GM18858 (cell line): Measurements from ENCODE around the gene BEST3.

Source experiments
- ATAC-seq: cut with Tn5 transposase; IDR thresholded peaks from one replicate; pipeline ENCODE4 v1.9.1; 2021; ENCODE audit not compliant: unreplicated experiment

The BEST3 gene

DNA sequence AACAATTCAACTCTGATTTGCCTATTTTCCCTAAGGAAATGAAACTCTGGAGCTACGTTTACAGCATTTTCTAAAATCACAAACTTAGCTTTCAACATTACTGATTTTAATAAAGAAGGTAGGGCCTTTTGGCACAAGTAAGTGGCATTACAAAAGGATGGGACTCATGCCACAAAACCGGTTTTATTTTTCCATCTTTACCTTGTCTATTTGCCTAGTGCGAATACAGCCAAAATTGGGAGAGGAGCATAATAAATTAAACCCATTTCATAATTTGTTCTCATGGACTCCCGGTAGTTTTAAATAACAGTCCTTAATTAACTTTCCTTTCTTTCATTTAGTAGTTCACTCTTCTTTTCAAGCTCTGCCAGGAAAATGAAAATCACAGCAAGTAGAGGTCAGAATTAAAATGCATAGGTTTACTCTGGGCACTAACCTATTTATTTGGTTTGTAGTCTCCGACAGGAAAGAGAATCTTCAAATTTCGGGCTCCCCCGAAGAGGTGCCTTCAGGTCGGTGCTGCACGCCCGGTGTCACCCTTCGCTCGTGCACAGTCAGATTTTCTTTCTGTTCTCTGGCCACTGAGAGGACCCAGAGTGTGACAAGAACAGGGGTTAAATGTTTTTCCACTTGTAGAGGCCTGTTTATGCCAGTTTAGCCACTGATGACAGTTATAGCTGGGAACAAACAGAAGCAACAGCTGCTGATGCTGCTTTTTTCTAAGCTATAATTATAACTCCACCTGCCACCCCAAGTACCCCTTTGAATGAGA is at the start of gene BEST3:
Gene BEST3, minus strand, starts transcription at position 535 of the 772 bp plus-strand sequence. CDS start 1,505 bp downstream, outside the sequence.
- ATAC-seq = no peak

DNA sequence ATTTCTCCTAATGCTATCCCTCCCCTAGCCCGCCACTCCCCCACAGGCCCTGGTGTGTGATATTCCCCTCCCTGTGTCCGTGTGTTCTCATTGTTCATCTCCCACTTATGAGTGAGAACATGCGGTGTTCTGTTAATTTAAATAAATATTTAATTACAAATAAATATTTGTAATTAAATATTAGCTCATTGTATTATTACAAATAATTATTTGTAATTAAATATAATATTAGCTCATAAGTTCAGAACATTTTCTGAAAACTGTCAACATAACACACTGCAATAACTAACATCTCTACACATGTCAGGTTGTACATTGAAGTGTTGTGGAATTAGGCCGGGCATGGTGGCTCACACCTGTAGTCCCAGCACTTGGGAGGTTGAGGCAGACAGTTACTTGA is 45.0 kb upstream of the BEST3 start:
- no peak for ATAC-seq

DNA sequence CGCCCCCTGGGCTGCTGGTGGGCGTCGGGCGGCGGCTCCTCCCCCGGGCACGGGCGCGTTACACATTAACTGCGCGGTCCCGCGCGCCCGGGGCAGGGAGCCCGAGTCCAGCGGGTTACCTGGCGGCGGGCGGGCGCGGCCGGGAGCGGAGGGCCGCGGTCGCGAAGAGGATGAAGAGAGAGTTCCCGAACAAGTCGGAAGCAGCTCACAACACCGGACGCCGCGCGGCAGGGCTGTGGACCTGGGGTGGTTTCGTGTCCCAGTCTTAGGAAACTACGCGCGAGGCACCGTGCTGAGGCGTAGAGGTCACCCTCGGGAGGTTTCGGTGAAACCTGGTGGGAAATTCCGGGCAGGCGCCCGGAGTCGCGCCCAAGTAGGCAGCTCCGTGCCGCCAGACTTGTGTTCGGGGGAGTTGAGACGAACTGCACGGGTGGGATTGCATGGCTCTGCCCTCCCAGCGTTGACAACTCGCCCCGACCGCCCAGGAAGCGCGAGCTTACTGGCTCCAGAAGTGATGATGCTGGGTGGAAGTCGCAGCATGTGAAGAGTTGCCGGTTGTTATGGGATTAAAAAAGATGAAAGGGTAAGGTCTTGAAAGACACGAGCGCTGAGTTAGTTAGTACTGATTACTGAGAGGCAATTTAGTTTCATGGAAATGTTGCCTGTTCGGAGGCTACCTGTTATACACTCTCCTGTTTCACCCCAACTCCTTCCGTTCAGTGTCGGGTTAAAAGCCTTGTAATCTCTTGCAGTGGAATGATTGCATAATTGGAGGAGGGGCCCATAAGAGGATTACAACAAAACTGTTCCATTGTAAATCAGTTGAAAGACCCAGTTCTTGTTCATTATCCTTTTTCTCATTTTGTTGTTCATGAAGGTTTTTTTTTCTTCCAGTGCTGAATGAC is 40.4 kb upstream of the BEST3 start:
- peak; percentile 27 for ATAC-seq

DNA sequence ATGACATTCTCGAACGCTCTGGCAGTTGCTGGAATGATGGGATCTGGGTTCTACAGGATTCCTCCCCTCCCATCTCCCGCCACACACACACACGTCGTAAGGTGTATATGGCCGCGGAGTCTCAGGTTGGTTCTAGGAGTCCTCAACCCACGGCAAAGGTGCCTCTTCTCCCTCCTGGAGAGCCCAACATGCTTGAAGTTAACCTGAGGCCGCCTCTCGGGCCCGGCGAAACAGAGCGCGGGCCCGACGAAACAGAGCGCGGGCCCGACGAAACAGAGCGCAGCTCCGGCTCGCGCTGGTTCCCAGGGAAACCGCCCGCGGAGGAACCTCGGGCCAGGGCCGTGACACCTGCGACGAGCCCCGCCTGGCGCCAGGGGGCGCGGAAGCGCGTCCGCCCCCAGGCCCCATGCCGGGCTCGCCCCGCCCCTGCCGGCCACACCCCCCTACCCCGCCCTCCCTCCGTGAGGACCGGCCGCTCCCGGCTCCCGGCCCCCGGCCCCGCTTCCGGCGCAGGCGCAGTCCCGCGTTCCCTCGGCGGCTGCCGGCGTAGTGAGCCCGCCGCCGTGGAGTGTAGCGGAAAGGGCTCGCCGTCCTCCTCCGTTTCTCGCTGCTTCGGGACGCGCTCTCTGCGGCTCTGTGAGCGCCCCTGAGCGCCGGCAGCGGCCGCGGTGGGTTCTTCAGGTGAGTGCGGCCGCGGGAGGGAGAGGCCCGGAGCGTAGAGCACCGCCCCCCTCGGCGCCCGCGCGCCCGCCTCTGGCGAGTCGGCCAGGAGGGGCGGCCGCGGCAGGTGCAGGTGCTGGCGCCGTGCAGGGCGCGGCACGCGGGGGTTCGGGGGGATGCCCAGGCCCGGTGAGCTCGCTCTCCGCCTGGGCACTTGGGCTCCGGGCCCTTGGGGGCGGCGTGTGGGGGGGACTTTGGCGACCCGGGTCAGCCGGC is 39.5 kb upstream of the BEST3 start, which contains the start of gene RAB3IP:
Gene RAB3IP, plus strand, starts transcription at position 510 of the 936 bp plus-strand sequence. CDS start 16,549 bp downstream, outside the sequence.
- peak; percentile 68 for ATAC-seq

DNA sequence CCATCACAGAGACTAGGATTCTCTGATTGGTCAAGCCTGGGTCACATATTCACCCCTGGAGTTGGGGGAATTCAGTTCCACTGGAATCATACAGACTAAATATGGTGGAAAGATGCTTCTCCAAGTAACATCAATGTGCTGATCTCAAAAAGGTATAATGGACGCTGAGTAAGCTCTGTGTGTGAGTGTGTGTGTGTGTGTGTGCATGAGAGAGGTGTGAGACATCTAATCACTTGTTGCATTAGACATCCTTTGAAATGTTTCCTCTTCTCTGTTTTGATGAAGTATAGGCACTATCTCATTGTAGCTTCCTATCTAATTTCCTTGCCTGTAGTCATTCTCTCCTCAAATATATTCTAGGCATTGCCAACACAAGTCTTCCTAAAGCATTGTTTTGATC is 34.5 kb upstream of the BEST3 start:
- ATAC-seq = no peak

DNA sequence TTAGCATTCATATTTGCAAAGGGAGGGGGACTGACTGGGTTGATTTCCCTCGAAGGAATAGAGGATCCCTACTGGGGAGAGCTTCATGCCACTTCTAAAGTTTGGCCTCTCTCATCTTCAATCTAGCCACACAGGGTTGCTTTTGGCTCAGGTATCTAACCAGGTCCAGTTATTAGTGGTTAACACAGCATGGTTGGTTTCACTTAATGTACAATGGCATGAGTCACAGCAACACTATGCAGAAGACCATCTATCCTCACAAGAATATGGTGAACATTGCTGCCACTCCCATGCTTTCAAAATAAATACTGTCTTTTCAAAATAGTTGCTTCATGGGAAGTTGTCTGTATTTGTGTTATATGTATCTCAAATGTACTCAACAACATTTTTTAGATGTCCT is 33.0 kb upstream of the BEST3 start:
- no peak for ATAC-seq

DNA sequence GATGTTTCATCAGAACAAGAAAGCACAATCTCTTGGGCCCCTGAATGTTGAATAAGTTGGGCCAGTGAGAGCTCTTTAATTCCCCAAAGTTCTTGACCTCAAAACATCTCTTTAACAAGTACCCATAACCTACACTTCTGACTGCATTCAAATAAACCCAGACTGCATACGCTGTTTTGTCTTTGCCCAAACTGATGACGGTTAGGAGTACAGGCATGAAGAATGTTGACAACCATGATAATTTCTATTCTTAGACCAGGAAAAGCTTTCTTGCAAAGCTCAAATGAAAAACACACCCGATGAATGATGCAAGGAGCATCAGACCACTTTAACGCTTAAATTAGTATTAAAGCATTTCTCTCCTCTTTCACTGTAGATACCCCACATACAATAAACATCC is 27.8 kb upstream of the BEST3 start:
- ATAC-seq = no peak

DNA sequence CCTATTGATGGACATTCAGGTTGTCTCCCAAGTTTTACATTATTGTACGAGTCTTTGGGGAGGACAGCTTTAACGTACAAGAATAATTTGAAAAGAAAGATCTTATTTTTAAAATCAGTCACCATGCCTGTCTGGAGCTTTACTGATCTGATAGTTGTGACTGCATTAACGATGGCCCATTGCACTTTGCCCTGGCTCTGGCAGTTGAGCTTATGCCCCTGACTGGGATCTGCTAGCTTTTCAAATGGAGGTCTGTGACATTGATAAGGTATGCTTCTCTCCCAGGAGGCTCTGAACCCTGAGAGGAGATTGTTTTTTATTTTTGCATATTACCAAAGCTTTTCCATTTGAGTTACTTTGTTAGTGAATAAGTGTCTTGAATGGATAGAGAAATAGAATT is 21.6 kb upstream of the BEST3 start:
- no peak for ATAC-seq

DNA sequence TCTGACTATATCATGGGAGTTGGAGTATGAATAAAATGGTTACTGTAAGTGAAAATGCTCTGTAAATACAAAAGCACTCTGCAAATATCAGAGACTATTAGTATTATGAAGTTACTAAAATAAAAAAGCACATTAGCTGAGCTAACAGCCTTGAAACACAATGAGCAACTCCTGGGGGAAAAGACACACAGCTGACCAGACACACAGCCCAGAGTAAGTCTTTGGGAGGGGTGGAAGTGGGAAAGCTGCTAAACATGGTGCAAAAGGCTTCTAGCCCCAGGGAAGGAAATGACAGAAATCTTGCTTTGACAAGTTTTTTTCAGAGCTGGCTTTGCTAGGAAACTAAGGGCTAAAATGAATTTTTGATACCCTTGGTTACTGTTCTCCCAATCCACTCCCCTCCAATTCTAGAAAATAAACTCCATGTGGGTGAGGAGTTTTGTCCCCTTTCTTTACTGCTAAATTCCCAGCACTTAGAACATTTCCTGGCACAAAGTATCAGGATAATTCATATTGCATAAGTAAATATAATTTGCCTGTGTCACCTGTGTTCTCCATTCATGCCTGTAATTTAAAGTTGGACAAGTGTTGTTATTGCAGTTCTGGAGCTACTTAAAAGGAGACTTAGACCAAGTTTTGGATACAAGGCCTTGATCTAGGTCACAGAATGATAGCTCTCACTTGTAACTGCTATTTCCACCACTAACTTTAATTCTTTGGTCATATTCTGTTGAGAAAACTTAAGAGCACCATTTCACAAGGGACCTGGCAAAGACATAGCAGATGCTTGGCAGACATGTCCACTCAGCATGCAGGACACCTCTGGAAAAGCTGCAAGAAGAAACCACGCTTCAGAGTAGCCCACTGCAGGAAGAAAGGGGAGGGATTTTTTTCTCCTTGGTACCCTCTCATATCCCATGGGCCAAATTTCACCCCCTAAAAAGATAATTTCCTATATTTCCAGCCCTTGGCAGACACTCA is 20.5 kb upstream of the BEST3 start:
- ATAC-seq = no peak

DNA sequence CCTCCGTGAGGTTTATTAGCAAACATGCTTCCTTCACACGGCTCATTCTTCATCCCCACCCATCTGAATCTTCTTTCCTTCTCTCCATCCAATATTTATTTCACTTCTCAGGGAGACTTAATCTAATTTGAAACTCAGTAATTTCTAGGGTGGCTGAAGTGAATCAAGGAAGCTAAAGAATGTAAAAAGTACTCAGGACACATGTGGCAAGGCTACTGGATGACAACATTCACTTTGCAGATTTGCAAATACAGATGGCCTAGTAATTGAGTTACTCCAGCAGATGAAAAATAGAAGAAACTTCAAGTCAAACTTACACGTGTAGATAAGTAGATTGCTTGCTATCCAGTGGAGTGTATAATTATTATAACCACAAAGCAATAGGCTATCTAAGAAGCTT is 15.4 kb upstream of the BEST3 start:
- no peak for ATAC-seq

DNA sequence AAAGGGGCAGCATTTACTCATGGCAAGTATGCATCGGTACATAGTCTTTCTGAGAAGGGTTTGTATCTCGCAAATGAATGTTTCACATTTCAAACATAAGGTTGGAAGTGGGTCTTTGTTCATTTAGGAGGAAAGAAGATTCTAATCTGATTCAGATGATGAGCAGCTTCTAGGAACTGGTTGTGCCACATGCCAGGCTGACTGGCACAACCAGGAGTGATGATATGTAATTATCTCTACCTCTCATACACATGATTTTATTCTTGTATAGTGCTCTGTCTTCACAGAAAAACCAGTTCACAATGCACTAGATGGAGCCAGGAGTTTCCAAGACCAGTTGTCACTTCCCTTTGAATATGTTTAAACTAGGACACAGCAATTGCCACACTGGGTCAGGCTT is 13.7 kb upstream of the BEST3 start:
- no peak for ATAC-seq

DNA sequence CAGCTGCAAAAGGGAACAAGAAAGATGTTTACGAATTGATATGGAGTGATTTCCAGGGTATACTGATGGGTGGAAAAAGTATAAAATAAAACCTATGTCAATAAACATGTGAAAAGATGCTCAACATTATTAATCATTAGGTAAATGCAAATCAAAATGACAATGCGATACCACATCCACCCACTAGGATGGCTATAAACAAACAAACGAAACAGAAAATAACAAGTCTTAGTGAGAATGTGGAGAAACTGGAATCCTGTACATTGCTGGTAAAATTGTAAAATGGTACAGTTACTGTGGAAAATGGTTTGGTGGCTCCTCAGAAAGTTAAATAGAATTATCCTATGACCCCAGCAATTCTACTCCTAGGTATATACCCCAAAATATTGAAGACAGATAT is 9.5 kb upstream of the BEST3 start:
- ATAC-seq = no peak

DNA sequence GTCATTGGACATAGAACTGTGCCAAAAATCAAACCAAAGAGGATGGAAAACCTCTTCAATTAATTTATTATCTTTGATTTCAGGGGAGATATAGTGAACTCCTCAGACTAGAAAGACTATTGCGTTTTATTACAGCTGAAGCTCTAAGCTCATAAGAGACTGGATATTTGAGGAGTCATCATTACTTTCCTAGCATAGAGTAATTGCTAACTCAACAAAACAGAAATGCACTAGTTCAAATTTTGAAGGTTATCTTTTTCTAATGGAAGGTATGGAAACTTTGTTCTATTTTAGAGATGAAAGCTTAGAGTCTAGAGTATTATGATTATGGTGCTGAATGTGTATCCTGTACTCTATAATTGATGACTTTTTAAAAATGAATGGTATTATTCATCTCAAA is 5.3 kb upstream of the BEST3 start:
- no peak for ATAC-seq

DNA sequence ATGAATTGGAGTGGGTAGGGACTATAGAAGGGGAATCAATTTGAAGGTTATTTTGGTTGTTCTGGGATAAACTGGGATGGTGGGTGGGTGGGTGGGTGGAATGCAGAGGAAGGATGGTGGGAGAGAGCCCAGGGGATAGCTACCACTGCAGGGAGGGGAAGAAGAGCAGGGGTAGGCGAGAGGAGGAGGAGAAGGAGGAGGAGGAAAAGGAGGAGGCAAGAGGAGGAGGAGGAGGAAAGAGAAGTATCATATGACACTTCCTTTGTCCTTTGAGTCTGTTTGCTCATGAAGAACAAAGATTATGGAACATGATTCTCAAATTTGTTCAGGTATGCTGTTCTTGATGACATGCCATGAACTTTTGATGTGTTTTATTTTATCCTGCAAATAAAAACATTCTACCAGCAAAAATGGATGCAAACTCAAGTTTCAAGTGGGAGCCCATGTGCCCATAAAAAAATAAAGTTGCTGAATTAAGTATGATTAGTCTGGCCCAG is 4.1 kb upstream of the BEST3 start:
- no peak for ATAC-seq

DNA sequence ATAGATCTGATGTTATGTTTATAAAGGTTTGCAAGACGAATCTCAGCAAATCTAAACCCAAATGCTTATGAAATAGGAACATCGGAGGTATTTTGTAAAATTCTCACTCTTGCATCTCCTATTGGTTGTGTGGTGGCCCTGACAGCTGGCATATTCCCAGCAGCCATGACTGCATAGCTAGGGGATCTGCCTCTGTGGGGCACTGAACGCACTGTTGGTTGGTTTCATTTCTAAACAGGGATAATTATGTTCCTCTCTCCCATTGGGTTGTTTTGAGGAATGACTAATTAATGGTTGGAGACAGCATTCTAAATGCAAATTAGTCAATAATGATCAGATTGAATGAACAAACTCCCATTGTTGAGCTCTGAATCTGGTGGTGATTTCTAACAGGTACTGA is 2.7 kb upstream of the BEST3 start:
- ATAC-seq = no peak

DNA sequence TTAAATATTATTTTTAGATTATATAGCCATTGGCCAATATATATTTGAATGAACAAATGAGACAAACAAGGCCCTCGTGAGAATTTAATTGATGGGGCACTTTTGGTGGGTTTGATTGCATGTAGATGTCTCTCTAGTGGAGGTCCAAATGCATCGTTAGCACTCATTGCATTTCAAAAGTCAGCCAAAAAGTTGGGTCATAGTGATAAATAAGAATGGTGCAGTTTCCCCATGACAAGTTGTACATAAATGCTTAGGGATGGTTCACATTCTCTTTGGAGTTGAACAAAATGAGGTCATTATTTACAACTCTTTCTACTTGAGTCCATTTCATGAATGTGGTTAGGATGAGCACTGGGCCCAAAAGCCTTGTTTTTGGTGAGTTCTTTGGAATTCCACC is 1.0 kb downstream of the BEST3 start:
- no peak for ATAC-seq

DNA sequence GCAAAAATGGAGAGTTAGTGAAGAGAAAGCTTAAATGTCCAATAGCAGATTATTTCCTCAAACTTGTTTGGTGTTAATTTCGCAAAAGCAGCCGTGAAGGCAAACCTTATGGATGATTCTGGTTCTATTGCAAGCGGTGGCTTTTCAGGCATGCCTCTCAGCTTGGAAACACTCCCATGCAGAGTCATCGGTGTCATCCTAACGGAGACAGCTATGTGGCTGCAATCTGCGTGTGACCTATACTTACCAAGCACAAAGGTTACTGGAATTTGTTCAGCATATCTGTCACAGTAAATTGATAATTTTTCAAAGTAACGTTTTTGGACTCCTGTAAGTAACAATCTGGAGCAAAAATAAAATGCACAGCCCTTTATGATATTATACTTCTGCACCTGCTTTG is 5.0 kb downstream of the BEST3 start:
- no peak for ATAC-seq

DNA sequence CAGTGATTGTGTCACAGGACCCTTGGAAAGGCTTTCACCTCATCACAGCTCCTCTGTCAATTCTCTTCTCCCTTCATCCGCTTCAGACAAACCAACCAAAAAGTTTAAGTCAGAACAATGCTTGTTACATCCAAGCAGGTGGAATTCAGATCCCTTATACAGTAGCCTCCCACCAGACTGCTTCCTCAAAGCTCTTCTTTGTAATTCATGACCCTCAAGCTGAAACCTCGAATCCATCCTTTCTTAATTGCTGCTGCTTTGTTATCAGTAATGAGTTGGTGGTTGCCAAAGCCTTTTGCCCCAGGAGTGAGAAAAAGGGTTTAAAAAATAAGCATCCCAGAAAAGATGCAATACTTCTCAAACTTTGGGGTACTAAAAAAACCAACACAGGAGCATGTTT is 9.5 kb downstream of the BEST3 start:
- no peak for ATAC-seq
